Measurements from ENCODE around the gene PDLIM7.

The PDLIM7 gene

DNA sequence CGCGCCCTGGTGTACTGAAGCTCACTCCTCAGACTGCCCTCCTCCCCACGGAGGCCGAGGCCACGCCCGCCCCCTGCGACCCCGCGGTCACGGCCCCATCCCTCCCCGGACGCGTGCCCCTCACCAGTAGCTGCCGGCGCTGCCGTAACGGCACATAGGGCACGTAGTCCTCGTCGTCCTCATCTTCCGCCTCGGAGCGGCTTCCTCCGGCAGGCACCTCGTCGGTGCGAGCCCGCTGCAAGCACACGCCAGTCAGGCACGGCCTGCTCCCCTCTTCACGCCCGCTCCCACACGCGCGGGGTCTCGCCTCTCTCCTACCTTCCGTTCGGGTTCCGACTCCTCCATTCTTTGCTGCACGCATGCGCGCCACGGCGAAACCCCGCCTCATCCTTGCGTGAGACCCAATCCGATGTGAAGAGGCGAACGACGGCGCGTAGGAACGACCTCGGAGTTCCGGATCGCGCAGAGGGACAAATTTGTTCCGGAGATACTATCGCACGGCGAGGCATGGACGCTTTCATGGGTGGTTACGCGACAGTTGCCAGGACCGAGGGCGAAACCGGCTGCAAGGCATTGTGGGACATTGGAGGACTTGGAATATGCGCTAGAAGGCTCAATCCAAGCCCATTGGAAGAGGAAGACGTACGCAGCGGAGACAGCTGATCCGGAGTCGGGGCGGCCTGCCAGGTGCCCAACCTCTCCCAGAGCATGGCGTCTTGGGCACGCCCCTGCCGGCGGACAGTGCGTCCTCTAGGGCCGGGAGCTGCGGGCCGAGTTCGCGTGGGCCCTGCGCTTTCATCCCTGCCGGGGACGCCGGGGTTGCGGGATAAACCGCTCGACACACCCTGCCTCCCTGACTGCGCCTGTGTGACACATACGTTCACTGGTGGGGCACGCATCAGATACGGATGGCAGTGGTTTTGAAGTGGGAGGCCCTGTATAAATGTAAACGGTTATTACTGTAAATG is 19.5 kb upstream of the PDLIM7 start, which contains the start of gene DDX41:
TSS of gene DDX41 (minus strand) at position 361 of the 968 bp plus-strand sequence. CDS start at position 345, 16 bp downstream.
- H3K4me3 Mint-ChIP-seq, result peak within 1 kb of the TSS; percentile 79
- DNase-seq, result peak; percentile 98
- no peaks in the 10 kb centered on the region for H3K9me3 Mint-ChIP-seq
- H3K27ac Mint-ChIP-seq, result peak within 1 kb of the TSS; percentile 73
- H3K4me1 Mint-ChIP-seq, result peaks cover 56% of the 10 kb centered on the region
- CTCF ChIA-PET, result no interaction called here
- H3K27me3 Mint-ChIP-seq, result no peaks in the 10 kb centered on the region
- H3K36me3 Mint-ChIP-seq, result peaks cover 44% of the 10 kb centered on the region

DNA sequence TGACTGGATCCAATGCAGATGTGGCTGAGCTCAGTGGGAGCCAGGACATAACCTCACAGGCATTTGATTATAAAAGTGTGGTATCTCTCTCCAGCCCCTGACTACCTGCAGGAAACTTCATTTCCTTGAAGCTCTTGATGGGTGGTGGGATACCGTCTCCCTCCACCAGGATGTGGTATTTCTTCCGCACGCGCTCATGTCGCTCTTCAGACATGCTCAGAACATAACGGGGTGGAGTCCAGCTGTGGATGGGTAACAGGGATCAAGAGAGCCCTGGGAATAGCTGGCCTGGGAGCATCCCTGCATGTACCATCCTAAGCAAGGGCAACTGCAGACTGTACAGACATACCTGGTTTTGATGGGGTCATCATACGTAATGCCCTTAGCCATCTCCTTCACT is 18.2 kb upstream of the PDLIM7 start:
- no peak for DNase-seq
- Mint-ChIP-seq H3K27me3 (no peaks in the 10 kb centered on the region), H3K4me1 (peaks cover 47% of the 10 kb centered on the region), H3K9me3 (no peaks in the 10 kb centered on the region), H3K36me3 (peaks cover 53% of the 10 kb centered on the region), H3K27ac (peak overlapping the region; percentile 73), H3K4me3 (peak overlapping the region; percentile 79)
- CTCF ChIA-PET, result interaction anchor here (0.9 to 1.3 kb wide), 4 partner anchors 10 to 125 kb away, joined by 3 to 6 read pairs (median 4); no protein-coding TSS in a partner anchor

DNA sequence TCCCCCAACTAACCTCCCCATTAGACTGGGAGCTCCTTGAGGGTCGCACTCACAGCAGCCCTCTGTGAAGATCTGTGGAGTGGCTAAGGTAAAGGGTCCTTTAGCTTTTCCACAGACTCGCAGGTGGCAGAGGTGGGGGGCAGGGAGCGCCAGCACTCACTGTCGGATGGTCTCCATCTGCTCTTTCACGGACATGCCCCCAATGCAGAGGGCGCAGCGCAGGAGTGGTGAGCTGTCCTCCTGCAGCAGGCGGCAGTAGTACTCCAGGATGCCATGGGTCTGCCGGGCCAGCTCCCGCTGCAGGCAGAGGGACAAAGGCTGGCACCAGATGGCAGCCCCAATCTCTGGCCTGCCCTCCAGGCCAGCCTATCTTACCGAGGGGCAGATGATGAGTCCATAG is 17.1 kb upstream of the PDLIM7 start:
- DNase-seq, result no peak
- Mint-ChIP-seq H3K4me1 (peaks cover 40% of the 10 kb centered on the region), H3K27ac (no peak overlapping the region), H3K36me3 (peaks cover 47% of the 10 kb centered on the region), H3K4me3 (peak overlapping the region; percentile 79), H3K27me3 (no peaks in the 10 kb centered on the region), H3K9me3 (no peaks in the 10 kb centered on the region)
- CTCF ChIA-PET, result interaction anchor here (1.5 kb wide), 1 partner anchor 13 kb away, joined by 6 read pairs; no protein-coding TSS in a partner anchor

DNA sequence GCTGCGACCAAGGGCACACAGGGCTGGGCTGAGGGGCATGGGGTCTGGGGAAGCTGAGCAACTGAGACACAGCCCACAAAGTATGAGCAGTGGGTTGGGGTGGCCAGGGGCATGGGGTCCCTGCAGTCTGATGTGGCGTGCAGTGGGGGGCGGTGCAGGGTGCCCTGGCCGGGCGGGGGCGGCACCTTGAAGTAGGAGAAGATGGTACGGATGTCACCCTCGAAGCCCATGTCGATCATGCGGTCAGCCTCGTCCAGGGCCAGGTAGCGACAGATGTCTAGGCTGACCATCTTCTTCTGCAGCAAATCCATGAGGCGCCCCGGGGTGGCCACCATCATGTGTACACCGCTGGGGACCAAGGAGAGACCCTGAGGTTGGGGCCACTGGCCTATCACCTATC is 16.1 kb upstream of the PDLIM7 start:
- no peaks in the 10 kb centered on the region for H3K9me3 Mint-ChIP-seq
- H3K27me3 Mint-ChIP-seq, result no peaks in the 10 kb centered on the region
- no peak overlapping the region for H3K4me3 Mint-ChIP-seq
- peaks cover 46% of the 10 kb centered on the region for H3K36me3 Mint-ChIP-seq
- DNase-seq, result no peak
- no peak overlapping the region for H3K27ac Mint-ChIP-seq
- CTCF ChIA-PET, result interaction anchor here (1.5 kb wide), 1 partner anchor 12 kb away, joined by 6 read pairs; no protein-coding TSS in a partner anchor
- H3K4me1 Mint-ChIP-seq, result peaks cover 34% of the 10 kb centered on the region

DNA sequence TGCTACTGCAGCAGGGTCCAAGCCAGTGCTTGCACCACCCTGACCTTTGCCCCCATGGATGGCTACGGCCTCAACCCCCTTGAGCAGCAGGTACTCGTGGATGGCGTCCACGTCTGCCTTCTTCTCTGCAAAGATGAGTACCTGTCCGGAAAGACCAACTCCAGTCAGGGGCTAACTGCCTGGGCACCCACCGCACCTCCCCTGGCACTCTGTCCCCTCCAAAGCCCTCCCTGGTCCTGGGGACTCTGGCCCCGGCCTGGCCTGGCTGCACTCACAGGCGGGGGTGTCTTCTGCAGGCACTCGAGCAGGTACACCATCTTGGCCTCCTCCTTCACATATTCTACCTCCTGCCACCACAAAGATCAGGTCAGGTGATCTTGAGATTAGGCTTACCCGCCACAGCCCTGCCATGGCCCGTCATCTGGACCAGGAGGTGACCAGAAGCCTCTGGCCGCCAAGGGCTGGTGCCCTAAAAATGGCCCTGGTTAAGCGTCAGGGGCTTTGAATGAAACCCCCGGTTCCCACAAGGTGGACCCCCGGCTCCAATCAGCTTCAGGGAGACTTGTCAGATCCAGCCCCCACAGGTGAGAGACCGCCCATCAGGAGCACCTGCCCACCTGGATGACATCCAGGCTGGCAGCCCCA is 15.5 kb upstream of the PDLIM7 start:
- H3K27me3 Mint-ChIP-seq, result no peaks in the 10 kb centered on the region
- peaks cover 46% of the 10 kb centered on the region for H3K36me3 Mint-ChIP-seq
- DNase-seq, result no peak
- peaks cover 34% of the 10 kb centered on the region for H3K4me1 Mint-ChIP-seq
- no peak overlapping the region for H3K4me3 Mint-ChIP-seq
- CTCF ChIA-PET, result no interaction called here
- peak overlapping the region; percentile 33 for H3K27ac Mint-ChIP-seq
- no peaks in the 10 kb centered on the region for H3K9me3 Mint-ChIP-seq

DNA sequence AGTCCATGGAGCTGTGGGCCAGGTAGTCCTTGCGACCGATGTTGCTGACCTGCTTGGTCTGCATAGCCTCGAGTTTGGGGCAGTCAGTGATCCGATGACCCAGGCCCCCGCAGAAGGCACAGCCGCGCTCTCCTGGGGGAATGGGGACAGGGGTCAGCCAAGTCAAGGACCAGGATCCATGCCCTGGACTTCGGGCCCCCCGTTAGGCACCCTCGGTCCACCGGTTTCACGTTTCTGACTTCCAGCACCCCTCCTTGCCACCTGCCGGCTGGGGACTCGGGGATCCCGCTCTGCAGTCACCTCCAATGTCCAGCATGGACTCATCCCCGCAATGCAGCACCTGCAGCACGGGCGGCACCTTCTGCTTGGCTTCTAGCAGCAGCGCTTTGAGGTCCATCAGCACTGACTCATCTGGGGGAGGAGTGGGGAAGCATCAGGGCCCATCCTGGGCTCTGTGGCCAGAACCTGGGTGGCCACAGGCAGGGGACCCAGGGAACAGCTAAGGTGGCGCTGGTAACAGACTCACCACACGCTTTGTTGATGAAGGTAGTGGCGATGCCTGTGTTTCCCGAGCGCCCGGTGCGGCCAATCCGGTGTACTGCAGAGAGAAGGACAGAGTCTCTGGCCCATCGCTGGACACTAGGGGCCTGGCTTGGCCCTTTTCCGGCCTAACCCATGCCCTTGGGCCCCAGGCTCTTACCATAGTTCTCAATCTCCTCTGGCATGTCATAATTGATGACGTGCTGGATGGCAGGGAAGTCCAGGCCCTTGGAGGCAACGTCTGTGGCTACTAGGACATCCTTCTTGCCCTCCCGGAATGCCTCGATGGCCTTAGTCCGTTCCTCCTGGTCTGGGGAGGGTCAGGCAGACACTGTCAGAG is 14.6 kb upstream of the PDLIM7 start:
- no peak overlapping the region for H3K27ac Mint-ChIP-seq
- H3K4me1 Mint-ChIP-seq, result peaks cover 32% of the 10 kb centered on the region
- no peaks in the 10 kb centered on the region for H3K27me3 Mint-ChIP-seq
- no peak for DNase-seq
- peaks cover 46% of the 10 kb centered on the region for H3K36me3 Mint-ChIP-seq
- H3K4me3 Mint-ChIP-seq, result no peak overlapping the region
- H3K9me3 Mint-ChIP-seq, result no peaks in the 10 kb centered on the region
- CTCF ChIA-PET, result interaction anchor here (1.2 kb wide), 1 partner anchor 9 kb away, joined by 5 read pairs; no protein-coding TSS in a partner anchor

DNA sequence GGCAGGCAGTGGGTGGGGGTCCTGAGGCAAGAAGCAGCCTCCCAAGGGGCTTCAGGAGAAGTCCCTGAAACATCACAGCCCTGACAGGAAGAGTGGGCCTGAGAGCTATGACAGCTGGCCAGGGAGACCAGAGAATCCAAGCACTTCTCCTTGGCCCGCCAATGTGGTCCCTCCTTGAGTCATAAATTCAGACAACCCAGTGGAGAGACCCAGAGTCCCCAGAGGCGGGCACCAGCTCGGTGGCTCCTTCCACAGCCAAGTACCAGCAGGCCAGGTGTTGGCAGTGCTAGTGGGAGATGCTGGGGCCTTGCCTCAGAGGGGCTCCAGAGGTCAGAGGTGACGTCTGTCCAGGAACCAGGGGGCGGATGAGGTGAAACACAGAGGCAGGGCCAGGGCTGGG is 13.8 kb upstream of the PDLIM7 start:
- Mint-ChIP-seq H3K27me3 (no peaks in the 10 kb centered on the region), H3K9me3 (no peaks in the 10 kb centered on the region), H3K27ac (no peak overlapping the region), H3K36me3 (peaks cover 40% of the 10 kb centered on the region), H3K4me3 (peak overlapping the region; percentile 1), H3K4me1 (peaks cover 25% of the 10 kb centered on the region)
- no peak for DNase-seq
- CTCF ChIA-PET, result interaction anchor here (1.2 kb wide), 1 partner anchor 9 kb away, joined by 5 read pairs; no protein-coding TSS in a partner anchor

DNA sequence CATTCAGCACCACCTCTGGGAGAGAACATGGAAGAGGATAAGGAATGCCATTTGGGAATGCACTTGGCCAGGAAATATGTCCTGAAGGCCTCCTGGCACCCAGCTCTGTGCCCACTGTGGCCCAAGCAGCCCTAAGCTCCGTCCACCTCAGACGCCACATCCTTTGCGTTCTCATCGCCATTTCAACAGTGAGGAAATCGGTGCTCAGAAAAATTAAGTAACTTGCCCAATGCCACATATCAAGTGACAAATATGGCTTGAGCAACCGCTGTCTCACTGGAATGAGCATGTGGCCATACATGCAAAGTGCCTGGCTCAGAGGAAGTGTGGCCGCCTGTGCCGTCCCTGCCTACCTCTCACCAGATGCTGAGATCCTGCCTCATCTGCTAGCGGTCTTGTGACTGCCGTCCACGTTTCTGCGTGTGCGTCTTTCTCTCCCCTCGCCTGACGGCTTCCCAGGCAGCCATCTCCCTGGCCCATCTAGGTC is 13.2 kb upstream of the PDLIM7 start:
- H3K36me3 Mint-ChIP-seq, result peaks cover 34% of the 10 kb centered on the region
- CTCF ChIA-PET, result no interaction called here
- H3K27ac Mint-ChIP-seq, result no peak overlapping the region
- H3K27me3 Mint-ChIP-seq, result no peaks in the 10 kb centered on the region
- no peaks in the 10 kb centered on the region for H3K9me3 Mint-ChIP-seq
- H3K4me3 Mint-ChIP-seq, result no peak overlapping the region
- no peak for DNase-seq
- H3K4me1 Mint-ChIP-seq, result peaks cover 19% of the 10 kb centered on the region

DNA sequence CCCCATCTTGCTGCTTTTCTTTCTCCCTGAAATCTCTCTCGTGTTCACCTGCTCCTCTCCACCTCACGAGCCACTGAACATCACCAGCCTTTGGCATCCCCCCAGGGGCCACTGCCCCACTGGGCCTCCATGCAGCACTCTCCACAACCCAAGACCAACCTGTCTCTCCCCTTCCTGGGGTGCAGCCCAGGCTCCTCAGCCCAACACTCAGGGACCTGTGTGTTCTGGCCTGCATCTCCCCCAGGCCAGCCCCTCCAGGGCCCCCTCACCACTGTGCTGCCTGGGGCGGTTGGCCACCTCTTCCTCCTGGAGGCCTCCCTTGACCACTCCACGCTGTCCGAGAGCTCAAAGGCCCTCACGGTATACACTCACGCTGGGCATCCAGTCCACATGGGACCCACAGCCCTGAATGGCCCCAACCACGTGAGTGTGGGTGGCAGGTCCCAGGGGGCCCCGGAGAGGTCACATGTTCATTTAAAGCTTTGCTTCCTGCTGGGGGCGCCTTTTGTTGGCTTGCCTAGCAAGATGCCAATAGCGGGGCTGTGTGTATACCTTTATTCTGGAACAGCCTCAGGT is 12.7 kb upstream of the PDLIM7 start:
- Mint-ChIP-seq H3K4me1 (peaks cover 14% of the 10 kb centered on the region), H3K36me3 (peaks cover 29% of the 10 kb centered on the region), H3K27me3 (no peaks in the 10 kb centered on the region), H3K27ac (no peak overlapping the region), H3K4me3 (no peak overlapping the region), H3K9me3 (no peaks in the 10 kb centered on the region)
- CTCF ChIA-PET, result no interaction called here
- DNase-seq, result no peak

DNA sequence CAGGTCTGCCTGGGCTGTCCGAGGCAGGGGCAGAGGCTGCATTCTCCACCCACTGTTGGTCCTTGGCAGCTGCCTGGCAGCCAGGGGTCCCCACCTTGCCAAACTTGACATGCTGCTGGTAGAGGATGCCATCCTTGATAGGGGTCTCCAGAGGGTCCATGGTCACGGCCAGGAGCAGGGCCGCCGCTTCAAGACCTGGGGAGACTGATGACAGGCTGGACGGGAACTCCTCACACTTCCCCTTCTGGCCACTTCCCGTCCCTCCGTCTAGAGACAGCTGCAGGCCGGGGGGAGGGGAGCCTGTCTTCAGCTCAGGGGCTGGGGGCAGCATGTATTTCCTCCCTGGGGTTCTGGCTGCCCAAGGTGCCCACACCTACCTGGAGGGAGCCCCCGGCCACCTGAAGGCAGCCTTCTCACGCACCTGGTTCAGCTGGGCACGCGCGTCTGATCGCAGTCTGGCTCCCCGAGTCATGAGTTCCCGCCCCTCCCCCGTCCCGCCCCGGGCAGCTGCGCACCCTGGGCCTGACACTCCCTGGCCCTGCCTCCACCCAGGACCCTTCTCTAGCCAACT is 12.1 kb upstream of the PDLIM7 start, which contains the start of gene DOK3:
TSS of gene DOK3 (minus strand) at position 446 of the 571 bp plus-strand sequence. CDS start at position 160, 286 bp downstream.
- peaks cover 10% of the 10 kb centered on the region for H3K4me1 Mint-ChIP-seq
- no peak within 1 kb of the TSS for H3K4me3 Mint-ChIP-seq
- no peaks in the 10 kb centered on the region for H3K9me3 Mint-ChIP-seq
- DNase-seq, result no peak
- CTCF ChIA-PET, result no interaction called here
- no peak within 1 kb of the TSS for H3K27ac Mint-ChIP-seq
- H3K36me3 Mint-ChIP-seq, result peaks cover 23% of the 10 kb centered on the region
- no peaks in the 10 kb centered on the region for H3K27me3 Mint-ChIP-seq

DNA sequence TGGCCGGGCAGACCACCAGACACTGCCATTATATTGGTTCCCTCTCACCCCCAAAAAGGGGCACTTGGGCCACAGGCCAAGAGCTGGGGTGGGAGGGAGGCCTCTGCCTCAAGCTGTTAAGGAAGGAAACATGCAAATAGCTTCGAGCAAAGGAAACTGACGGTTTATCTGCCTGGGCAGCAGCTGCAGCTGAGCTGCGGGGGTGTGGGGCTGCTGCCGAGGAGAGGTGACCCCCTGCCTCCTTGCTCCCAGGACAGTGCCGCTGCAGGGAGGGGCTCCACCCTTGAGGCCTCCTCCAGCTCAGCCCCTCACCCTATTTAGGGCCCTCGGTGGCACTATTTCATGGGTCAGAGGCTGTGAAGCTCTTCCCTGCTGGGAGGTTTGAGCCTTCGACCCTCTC is 11.4 kb upstream of the PDLIM7 start:
- Mint-ChIP-seq H3K9me3 (no peaks in the 10 kb centered on the region), H3K27me3 (no peaks in the 10 kb centered on the region), H3K4me3 (no peak overlapping the region), H3K4me1 (peaks cover 7% of the 10 kb centered on the region), H3K27ac (no peak overlapping the region), H3K36me3 (peaks cover 17% of the 10 kb centered on the region)
- CTCF ChIA-PET, result interaction anchor here (1.1 kb wide), 1 partner anchor 54 kb away, joined by 3 read pairs; no protein-coding TSS in a partner anchor
- no peak for DNase-seq

DNA sequence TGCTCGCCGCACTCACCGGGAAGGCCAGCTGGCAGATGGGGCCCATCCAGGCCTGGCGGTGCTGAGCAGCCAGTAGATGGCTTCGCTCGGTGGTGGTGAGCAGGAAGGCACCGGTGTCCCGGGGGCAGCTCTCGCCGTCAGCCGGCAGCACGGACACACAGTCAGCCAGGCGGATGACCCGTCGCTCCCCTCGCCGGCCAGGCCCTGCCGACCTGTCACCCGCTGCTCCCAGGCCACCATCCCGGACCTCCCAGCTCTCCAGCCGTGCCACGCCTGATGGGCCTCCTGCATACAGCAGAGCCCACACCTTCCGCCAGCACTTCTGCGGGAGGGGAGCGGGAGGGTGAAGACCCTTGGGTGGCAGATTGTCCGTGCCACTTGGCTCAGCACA is 10.8 kb upstream of the PDLIM7 start:
- Mint-ChIP-seq H3K27me3 (no peaks in the 10 kb centered on the region), H3K4me3 (no peak overlapping the region), H3K27ac (no peak overlapping the region), H3K36me3 (peaks cover 12% of the 10 kb centered on the region), H3K9me3 (no peaks in the 10 kb centered on the region), H3K4me1 (peaks cover 5% of the 10 kb centered on the region)
- DNase-seq, result no peak
- CTCF ChIA-PET, result interaction anchor here (1.1 to 1.4 kb wide), 2 partner anchors 53 to 106 kb away, joined by 3 read pairs; no protein-coding TSS in a partner anchor
